ENCODE results near the gene BLVRA. TPM values are rescaled to one million over a fixed set of nuclear protein-coding genes. Genes with fewer than 3 reads are reported as not detected.

Gene BLVRA
- total RNA-seq, 1 experiment from 2014 or later: 40.7 TPM

DNA sequence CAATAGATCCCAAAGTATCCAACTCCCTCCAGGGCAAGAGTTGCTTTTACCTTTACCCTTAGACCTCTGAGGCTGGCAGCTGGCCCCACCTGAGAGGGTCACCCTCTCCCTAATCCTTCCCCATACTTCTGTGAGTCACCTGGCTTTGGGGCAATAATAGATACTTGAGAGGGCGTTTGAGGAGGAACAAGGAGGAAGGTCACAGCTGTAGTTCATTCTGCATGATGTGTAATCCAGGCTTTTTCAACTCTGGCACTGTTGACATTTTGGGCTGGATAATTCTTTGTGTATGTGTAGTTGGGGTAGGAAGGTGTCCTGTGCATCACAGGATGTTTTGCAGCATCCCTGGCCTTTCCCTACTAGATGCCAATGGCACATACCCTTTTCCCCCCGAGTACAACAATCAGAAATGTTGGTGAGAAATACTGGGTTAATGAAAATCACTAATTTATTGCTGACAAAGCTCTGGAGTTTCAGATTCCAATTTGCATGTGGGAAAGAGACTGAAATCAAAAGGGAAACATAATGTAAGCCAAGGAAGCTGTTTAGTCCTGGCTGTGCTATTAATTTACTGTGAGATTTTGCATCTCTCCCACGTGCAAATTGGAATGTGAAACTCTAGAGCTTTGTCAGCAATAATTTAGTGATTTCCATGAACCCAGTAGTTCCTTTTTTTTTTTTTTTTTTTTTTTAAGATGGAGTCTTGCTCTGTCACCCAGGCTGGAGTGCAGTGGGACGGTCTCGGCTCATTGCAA is 3.6 kb downstream of the BLVRA start:
- H3K79me2 ChIP-seq (ENCODE audit: insufficient read depth, low read length): 0 out of 2 replicates have a peak, but pooled peaks cover 1% of the 10 kb centered on the region
- H3K23me2 ChIP-seq (ENCODE audit: insufficient read length, low read depth, low read length, poor library complexity, severe bottlenecking): peaks cover 7% of the 10 kb centered on the region
- no peak overlapping the region for H3K4me3 Mint-ChIP-seq
- H2BK5ac ChIP-seq (ENCODE audit: insufficient read length, low read length): no peak overlapping the region
- no peak overlapping the region for H3K18ac ChIP-seq (ENCODE audit: insufficient read length, low read depth, low read length)
- no peak for DNase-seq
- no peak overlapping the region for H3K4me2 ChIP-seq (ENCODE audit: insufficient read depth, insufficient read length, low read length)
- H3K4me1 Mint-ChIP-seq: peaks cover 39 to 44% of the 10 kb centered on the region in 2 experiments
- no peak overlapping the region for H2BK20ac ChIP-seq (ENCODE audit: low read depth, low read length, poor library complexity, severe bottlenecking)
- H2BK12ac ChIP-seq (ENCODE audit: insufficient read length, low read depth, low read length): no peak overlapping the region
- H3K79me1 ChIP-seq (ENCODE audit: insufficient read depth, low read depth, low read length, poor library complexity, severe bottlenecking): no peaks in the 10 kb centered on the region
- H4K91ac ChIP-seq (ENCODE audit: insufficient read length, low read depth, low read length): no peak overlapping the region
- no peaks in the 10 kb centered on the region for H4K20me1 ChIP-seq (ENCODE audit: control insufficient read depth, insufficient read depth, insufficient read length)
- no peak overlapping the region for H2AFZ ChIP-seq (ENCODE audit: low read length)
- no peak overlapping the region for H2BK120ac ChIP-seq (ENCODE audit: low read depth, low read length, poor library complexity, severe bottlenecking)
- H3K56ac ChIP-seq (ENCODE audit: insufficient read length, low read depth, low read length): no peak overlapping the region
- peaks cover 4% of the 10 kb centered on the region; the same call in 1 of the 2 replicates for H3K27me3 ChIP-seq (ENCODE audit: insufficient read depth, low read length)
- H3K23ac ChIP-seq (ENCODE audit: insufficient read length, low read depth, low read length): no peak overlapping the region
- no peaks in the 10 kb centered on the region for H3K9me3 ChIP-seq (ENCODE audit: control insufficient read depth, low read depth, low read length)
- no peak overlapping the region for H3K4ac ChIP-seq (ENCODE audit: low read depth, low read length)
- H3K27ac Mint-ChIP-seq: no peak overlapping the region
- no peak for TF ChIP-seq CTCF (conservative IDR thresholded peaks at IDR 0.05)
- no peak overlapping the region for H3T11ph ChIP-seq (ENCODE audit: low read length)
- H3K9me3 Mint-ChIP-seq: no peaks in the 10 kb centered on the region
- H4K5ac ChIP-seq (ENCODE audit: insufficient read length, low read depth, low read length): no peak overlapping the region
- H3K4me1 ChIP-seq (ENCODE audit: insufficient read depth, low read length): peaks cover 5% of the 10 kb centered on the region; the same call in 1 of the 2 replicates
- peaks cover 23% of the 10 kb centered on the region for H3K27me3 Mint-ChIP-seq (ENCODE audit: low read depth)
- no peak overlapping the region for H2BK15ac ChIP-seq (ENCODE audit: low read depth, low read length)
- no peak overlapping the region for H4K8ac ChIP-seq (replicated peaks; ENCODE audit: insufficient read length, low read depth, low read length)
- no peaks in the 10 kb centered on the region for H3K36me3 Mint-ChIP-seq (ENCODE audit: insufficient read depth in 1 of 3, low read depth in 3 of 3)
- H3K9ac ChIP-seq (ENCODE audit: extremely low read depth, insufficient read length, low read length): no peak overlapping the region
- WGBS (ENCODE audit: extremely low coverage, insufficient read length, low lambda C conversion rate): no CpG with 5 or more reads among the region's 5 CpGs
- no peak overlapping the region for H3K14ac ChIP-seq (ENCODE audit: insufficient read depth, low read length)
- H3K27ac ChIP-seq (ENCODE audit: insufficient read length, low read depth, low read length): no peak overlapping the region
- H2AK5ac ChIP-seq (ENCODE audit: insufficient read length, low read length): no peak overlapping the region

Data from H9 (cell line).